CD4-positive, alpha-beta T cell treated with Interleukin-21 for 1 hour (primary cell): ENCODE data around the gene RGS6.

Experiments
- DNase-seq: peaks from one replicate; pipeline ENCODE4 v3.0.0-alpha.2; 2020

The RGS6 gene

DNA sequence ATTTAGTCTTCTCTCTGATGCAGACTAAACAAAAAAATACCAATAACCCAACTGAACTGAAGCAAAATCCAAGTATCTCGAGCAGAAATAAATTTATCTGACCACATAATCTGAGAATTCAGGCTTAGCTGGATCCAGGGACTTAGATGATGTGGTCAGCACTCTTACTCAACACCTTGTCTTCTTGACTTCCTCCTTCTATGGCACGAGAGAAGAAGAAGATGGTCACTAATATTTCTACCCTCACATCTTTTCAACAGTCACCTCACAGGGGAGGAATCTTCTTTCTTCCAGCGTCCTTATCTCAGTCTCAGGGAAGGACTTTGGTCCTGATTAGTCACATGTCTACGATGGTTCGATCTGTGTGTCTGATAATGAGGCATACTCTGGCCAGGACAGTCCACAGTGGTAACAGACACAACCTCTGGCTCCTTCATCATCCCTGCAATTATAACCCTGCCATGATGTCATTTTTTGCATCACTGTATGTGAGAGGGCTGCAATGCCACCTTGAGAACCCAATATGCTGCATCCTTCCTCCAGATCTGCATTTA, 15.8 kb downstream of the RGS6 start:
- DNase-seq, result no peak

DNA sequence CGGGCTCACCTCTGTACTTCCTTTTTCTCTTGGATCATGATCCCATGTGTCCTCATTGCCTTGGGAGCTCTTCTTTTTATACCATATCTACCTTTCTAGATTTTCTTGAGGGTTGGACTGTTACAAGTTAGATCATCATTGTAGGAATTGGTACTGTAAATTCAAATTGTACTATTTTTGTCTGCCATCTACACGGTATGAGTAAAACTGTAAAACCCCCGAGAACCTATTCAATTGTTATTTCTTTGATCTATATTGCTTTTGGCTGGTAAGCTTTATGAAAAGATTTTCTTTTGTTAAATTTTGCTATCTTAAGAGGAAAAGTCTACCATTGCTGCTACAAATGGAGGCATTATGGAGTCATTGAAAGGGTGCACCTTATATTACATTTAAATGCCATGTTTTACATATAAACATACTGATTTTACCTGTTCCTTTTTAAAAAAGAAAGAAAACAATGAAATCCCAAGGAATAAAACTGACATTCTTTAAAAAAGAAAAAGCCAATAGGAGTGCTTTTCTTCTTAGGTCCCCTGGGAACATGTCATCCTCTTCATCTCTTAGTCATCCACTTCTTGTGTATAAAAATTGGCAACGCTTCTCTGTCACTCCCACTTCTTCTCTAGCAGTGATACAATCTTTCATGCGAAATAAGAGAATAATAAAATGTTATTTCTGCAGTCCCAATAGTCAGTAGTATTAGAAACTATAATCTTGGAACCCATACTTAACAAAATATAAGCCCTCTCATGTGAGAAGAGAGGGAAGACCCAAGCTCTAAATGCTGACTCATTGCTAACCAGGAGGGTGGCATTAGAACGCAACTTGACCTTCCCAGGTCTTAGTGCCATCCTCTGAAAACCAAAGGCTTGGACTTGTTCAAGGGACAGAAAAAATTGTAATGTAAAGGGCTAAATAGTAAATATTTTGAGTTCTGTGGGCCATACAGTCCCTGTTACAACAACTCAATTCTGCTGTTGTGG, 20.4 kb downstream of the RGS6 start:
- no peak for DNase-seq

DNA sequence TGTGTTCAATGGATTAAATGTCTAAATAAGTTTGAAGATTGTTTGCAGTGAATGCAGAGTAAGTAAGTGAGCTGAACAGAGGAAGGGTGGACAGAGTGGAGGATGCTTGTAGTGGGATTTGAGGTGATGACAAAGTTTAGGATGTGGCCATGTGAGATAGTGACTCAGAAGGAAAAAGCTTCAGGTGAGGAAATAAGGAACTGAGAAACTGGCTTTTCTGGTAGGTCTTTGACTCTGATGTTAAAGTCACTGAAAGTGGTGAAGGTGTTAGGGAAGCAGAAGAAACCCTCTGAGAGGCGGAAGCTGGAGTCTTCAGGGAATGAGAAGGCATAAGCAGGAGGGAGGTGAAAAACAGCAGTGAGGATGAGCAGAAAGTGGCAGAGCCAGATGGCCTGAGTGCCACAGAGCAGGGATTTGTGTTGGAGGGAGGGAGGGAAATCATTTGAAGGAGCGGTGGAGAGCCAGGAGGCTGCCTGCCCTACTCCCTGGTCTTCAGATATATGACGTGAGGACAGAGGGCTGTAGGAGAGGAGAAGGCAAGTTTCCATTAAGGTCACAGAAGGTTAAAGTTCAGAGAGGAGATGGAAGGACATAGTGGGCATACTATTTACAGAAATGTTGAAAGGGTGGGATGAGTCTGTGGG, 24.8 kb downstream of the RGS6 start:
- no peak for DNase-seq

- no peak for DNase-seq
Observed at GRCh38 chr14:71959055-71959454, 26.8 kb downstream of the RGS6 start.

GRCh38 chr14:71960494-71961353, 28.5 kb downstream of the RGS6 start:
- no peak for DNase-seq

- no peak for DNase-seq
Observed at GRCh38 chr14:71961972-71962371, 29.7 kb downstream of the RGS6 start.

DNA sequence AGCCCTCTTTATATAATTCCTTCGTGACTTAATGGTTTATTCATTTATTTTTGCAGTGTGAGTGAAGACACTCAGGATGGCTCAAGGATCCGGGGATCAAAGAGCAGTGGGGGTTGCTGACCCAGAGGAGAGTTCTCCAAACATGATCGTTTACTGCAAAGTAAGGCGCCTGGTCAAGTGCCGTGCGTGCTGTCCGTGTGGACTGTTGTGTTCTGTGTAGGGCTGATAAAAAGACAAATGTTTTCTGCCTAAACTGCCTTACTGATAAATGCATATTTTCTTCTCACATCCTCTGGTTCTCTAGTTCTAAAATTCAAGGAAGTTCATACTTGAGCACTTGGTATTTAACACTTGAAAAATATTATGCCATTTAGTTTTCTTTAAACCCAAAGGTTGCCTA, 32.5 kb downstream of the RGS6 start:
- DNase-seq, result no peak

DNA sequence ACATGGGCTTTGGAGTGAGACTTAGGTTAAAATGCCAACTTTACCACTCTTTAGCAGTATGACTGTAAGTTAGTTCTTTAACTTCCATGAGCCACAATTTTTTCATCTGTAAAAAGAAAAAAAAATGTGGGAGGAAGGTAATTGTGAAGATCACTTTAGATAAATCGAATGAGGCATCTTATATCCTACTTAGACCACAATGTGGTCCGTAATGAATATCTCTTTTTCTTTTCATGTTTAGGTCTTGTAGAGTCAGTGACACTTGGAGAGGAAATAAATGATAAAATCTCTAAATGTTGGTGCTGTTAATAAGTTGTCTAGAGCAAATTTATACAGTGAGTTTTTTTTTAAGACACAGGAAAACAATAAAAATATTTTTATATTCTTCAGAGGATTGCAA, 34.3 kb downstream of the RGS6 start:
- DNase-seq, result no peak

DNA sequence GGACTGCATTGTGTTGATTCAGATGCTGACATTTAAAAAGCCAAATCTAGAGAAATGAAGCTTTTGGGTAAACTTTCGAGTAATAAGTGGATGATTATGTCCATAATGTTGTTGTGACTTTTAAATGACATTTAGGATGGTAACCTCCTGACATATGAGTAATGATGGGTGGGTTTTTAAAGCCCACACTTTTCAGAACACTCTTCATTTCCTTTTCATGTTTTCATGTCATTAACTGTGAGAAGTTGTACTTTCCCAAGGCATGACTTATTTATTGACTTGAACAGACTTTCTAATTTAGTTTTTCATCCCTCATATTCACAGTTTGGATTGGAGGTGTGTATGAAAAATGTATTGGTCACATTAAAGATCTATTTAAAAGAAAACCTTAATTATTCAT, 35.5 kb downstream of the RGS6 start:
- no peak for DNase-seq

GRCh38 chr14:71970272-71970671, 38.0 kb downstream of the RGS6 start:
- DNase-seq, result no peak

- DNase-seq, result no peak
Observed at GRCh38 chr14:71985538-71986189, 53.4 kb downstream of the RGS6 start.

- no peak for DNase-seq
Observed at GRCh38 chr14:71988476-71988875, 56.2 kb downstream of the RGS6 start.

DNA sequence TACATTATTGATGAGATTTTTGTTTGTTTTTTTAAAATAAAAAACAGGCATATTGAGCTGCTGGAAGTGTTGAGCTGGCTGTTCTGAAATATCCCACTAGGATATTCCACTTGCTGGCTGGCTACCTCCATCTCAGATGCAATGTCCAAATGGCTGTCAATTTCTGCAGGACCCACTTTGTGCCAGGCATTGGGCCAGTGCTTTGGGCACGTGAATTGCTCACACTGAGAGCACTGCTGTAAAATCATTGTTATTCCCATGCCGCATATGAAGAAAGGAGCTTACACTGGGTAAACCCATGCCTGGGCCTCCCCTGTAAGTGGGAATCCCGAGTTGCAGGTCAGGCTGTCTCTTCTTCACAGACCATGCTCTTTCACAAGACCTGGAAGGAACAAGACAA, 56.7 kb downstream of the RGS6 start:
- DNase-seq, result no peak

DNA sequence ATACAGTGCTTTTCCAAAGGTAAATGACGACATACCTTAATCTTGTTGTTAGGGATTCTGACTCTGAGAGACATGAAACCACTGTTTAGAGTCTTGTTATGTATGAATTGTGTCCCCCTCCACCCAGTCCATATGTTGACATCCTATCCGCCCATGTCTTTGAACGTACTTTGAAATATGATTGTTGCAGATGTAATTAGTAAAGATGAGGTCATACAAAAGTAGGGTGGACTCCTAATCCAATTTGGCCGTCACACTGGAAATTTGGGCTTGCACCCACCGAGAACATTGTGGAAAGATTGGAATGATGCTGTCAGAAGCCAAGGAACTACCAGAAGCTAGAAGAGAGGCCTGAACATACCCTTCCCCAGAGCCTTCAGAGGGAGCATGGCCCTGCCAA, 62.2 kb downstream of the RGS6 start:
- DNase-seq, result no peak

- no peak for DNase-seq
Observed at GRCh38 chr14:71995741-71996140, 63.5 kb downstream of the RGS6 start.

DNA sequence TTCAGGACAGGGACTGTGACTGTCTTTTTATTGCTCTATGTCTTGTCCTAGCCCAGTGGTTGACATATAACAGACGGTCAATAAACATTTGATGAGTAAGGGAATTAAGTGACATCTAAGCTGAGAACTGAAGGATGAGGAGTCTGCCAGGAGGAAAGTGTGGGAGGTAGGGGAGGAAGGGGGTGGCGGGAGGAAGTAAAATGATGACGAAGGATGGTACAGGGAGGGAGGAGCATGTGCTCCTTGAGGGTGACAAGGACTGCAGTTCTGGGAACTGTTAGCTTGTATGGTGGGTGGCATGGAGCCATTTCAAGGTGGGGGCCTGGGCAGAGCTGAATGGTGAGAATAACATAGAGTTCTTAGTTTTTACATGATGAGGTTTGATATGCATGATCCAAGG, 64.4 kb downstream of the RGS6 start:
- DNase-seq, result no peak

DNA sequence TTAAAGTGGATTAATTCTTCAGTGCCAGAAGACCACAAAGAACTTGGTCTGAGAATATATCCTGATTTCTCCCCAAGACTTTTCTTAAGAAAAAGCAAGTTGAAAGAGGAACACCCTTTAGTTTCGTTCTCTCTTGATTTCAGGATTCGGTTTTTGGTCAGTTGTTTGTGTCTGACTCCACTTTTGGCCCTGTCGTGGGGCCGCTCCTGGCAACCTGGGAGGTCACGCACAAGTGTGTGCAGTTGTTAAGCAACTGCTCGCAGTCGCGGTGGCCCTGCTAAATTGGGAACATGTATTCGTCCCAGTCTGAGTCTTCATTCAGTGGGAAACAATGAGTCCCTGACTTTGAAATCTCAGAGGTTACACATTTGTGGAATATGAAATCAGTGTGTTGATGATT, 68.7 kb downstream of the RGS6 start:
- no peak for DNase-seq

- no peak for DNase-seq
Observed at GRCh38 chr14:72002731-72003130, 70.5 kb downstream of the RGS6 start.

GRCh38 chr14:72008666-72009065, 76.4 kb downstream of the RGS6 start:
- DNase-seq, result no peak

- DNase-seq, result no peak
Observed at GRCh38 chr14:72010474-72010873, 78.2 kb downstream of the RGS6 start.

DNA sequence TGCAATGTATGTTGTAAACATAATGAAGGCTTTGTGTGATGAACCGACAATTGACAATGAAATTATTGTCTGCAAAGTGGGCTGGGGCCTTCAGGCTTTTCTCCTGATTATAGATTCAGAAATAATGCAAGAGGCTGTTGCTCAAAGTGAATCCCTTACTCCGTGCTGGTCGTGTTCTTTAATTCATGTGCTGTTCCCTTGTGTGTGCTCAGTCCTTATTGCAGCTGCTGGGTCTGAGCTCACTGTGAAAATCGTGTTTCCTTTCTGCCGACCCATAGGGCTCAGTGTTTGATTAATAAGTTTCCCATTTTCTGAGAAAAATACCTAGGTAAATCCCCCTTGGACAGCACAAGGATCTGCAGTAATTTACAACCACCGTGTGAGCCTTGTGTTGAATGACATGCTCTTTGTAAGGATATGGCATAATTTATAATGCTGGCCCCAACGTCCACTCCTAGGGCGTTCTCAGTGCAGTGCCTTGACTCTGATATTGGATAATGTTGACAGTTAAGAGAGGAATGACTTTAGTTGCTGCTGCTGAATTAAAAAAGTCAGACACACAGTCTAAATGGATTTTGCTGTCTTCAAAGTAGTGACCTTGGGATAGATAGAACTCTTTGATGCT, 81.6 kb downstream of the RGS6 start:
- no peak for DNase-seq

DNA sequence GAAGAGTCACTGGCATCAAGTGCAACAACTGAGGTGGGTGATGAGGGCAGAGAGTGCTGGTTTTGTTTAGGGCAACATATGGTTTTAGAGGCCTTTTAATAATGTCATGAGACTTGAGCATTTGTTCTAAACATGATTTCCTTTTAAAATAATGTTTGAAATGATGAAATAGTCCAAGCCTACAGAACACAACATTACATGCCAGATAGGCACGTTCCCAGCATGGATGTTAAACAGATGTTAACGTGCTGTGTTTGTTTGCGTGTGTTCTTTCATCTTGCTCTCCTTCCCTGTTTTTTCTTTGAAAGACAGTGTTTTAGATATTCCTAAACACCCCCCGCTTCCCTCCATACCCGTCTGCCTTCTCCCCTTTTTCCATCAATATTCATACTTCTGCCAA, 82.3 kb downstream of the RGS6 start:
- no peak for DNase-seq
